DND-41 (cell line): ENCODE data around the gene ALPL.

Source experiments
- ATAC-seq: fragments of 200-7000 bp; cut with Tn5 transposase; 3 replicates; pipeline ENCODE4 v1.9.1; 2021; ENCODE audit warnings: low read depth; ENCODE audit not compliant: insufficient read depth
- DNase-seq: peaks from one replicate; pipeline ENCODE4 v3.0.0-alpha.2; 2020
- H2AFZ ChIP-seq: 2 replicates; pipeline ENCODE4 v1.6.0; 2012; ENCODE audit warnings: low read depth, low read length
- H3K27ac ChIP-seq: 2 replicates; pipeline ENCODE4 v1.5.1; 2012; ENCODE audit warnings: low read length, inconsistent platforms
- H3K27me3 ChIP-seq: fragments of 200-600 bp; sonication (generic); 2 replicates; pipeline ENCODE4 v1.6.0; 2012; ENCODE audit warnings: low read length, mild to moderate bottlenecking, inconsistent platforms; ENCODE audit not compliant: insufficient read depth, poor library complexity
- H3K36me3 ChIP-seq: 2 replicates; pipeline ENCODE4 v1.5.1; 2012; ENCODE audit warnings: low read length, inconsistent platforms; ENCODE audit not compliant: insufficient read depth
- H3K4me1 ChIP-seq: 2 replicates; pipeline ENCODE4 v1.5.1; 2012; ENCODE audit warnings: mild to moderate bottlenecking, low read length; ENCODE audit not compliant: insufficient read depth
- H3K4me2 ChIP-seq: 2 replicates; pipeline ENCODE4 v1.6.0; 2012; ENCODE audit warnings: mild to moderate bottlenecking, moderate library complexity, low read length, inconsistent platforms; ENCODE audit not compliant: insufficient read depth
- H3K4me3 ChIP-seq, 2 experiments: fragments of 200-600 bp in 1 of 2; shearing (Covaris generic) in 1 of 2; 2 replicates each; pipeline ENCODE4 v1.5.1; 2012 to 2016; ENCODE audit warnings: inconsistent platforms in 2 of 2, low read length in 2 of 2, mild to moderate bottlenecking in 2 of 2, low read depth in 1 of 2, moderate library complexity in 1 of 2
- H3K79me2 ChIP-seq: 2 replicates; pipeline ENCODE4 v1.6.0; 2012; ENCODE audit warnings: low read length, inconsistent platforms; ENCODE audit not compliant: insufficient read depth
- H3K9ac ChIP-seq: 2 replicates; pipeline ENCODE4 v1.6.0; 2012; ENCODE audit warnings: low read depth, mild to moderate bottlenecking, inconsistent platforms, low read length, moderate library complexity
- H3K9me3 ChIP-seq: 2 replicates; pipeline ENCODE4 v1.5.1; 2012; ENCODE audit warnings: low read length, moderate library complexity, mild to moderate bottlenecking, inconsistent platforms; ENCODE audit not compliant: insufficient read depth, severe bottlenecking
- H4K20me1 ChIP-seq: 2 replicates; pipeline ENCODE4 v1.6.0; 2012; ENCODE audit warnings: low read length; ENCODE audit not compliant: insufficient read depth
- CTCF ChIP-seq: IDR thresholded peaks from 2 replicates; pipeline ENCODE4 v1.5.1; 2012; ENCODE audit warnings: borderline replicate concordance, low read length, moderate library complexity, mild to moderate bottlenecking; ENCODE audit not compliant: poor library complexity, severe bottlenecking; ENCODE audit errors: extremely low read depth
- EZH2 ChIP-seq: IDR thresholded peaks from 3 replicates; pipeline ENCODE4 v1.6.1; 2012; ENCODE audit warnings: borderline replicate concordance, low read depth, mild to moderate bottlenecking, moderate library complexity, low read length, inconsistent platforms; ENCODE audit not compliant: severe bottlenecking

ALPL gene

GRCh38 chr1:21572221-21572620 lies 63.0 kb downstream of the ALPL start:
- no peak overlapping the region for H3K27ac ChIP-seq
- H3K36me3 ChIP-seq, result no peaks in the 10 kb centered on the region
- H3K9ac ChIP-seq, result no peak overlapping the region
- ATAC-seq (no peak), DNase-seq (no peak)
- H4K20me1 ChIP-seq, result peaks cover 11% of the 10 kb centered on the region
- no peak overlapping the region for H3K4me2 ChIP-seq
- no peaks in the 10 kb centered on the region for H3K4me1 ChIP-seq
- H3K27me3 ChIP-seq, result no peaks in the 10 kb centered on the region
- no peak overlapping the region for H2AFZ ChIP-seq
- no peaks in the 10 kb centered on the region for H3K79me2 ChIP-seq
- H3K4me3 ChIP-seq, result no peak overlapping the region
- H3K9me3 ChIP-seq, result no peaks in the 10 kb centered on the region
- TF ChIP-seq EZH2 (no peak), CTCF (no peak)

GRCh38 chr1:21572735-21573277 lies 63.6 kb downstream of the ALPL start:
- DNase-seq, result no peak
- no peaks in the 10 kb centered on the region for H3K4me1 ChIP-seq
- H4K20me1 ChIP-seq, result peaks cover 11% of the 10 kb centered on the region
- H3K4me3 ChIP-seq, result no peak overlapping the region
- ATAC-seq, result no peak
- H3K27ac ChIP-seq, result no peak overlapping the region
- no peaks in the 10 kb centered on the region for H3K79me2 ChIP-seq
- no peaks in the 10 kb centered on the region for H3K27me3 ChIP-seq
- H2AFZ ChIP-seq, result no peak overlapping the region
- no peak for TF ChIP-seq CTCF
- TF ChIP-seq EZH2, result no peak
- no peaks in the 10 kb centered on the region for H3K36me3 ChIP-seq
- H3K4me2 ChIP-seq, result no peak overlapping the region
- no peaks in the 10 kb centered on the region for H3K9me3 ChIP-seq
- H3K9ac ChIP-seq, result no peak overlapping the region

GRCh38 chr1:21573475-21573874 lies 64.3 kb downstream of the ALPL start:
- no peaks in the 10 kb centered on the region for H3K9me3 ChIP-seq
- H4K20me1 ChIP-seq, result peaks cover 8% of the 10 kb centered on the region
- H3K9ac ChIP-seq, result no peak overlapping the region
- H3K36me3 ChIP-seq, result no peaks in the 10 kb centered on the region
- no peak overlapping the region for H2AFZ ChIP-seq
- no peaks in the 10 kb centered on the region for H3K79me2 ChIP-seq
- no peak for TF ChIP-seq CTCF
- TF ChIP-seq EZH2, result no peak
- no peak overlapping the region for H3K4me3 ChIP-seq
- H3K27me3 ChIP-seq, result no peaks in the 10 kb centered on the region
- ATAC-seq, result no peak
- no peak overlapping the region for H3K4me2 ChIP-seq
- no peaks in the 10 kb centered on the region for H3K4me1 ChIP-seq
- no peak overlapping the region for H3K27ac ChIP-seq
- DNase-seq, result no peak
